RWPE1 (cell line): Measurements from ENCODE around the gene RAB4A.

Source experiments
- CTCF ChIA-PET: fragments of 350-600 bp; sonication (Branson Sonifier 250); formaldehyde crosslinking; extraction: SDS; loops from one replicate; lab custom pipeline; 2021; lab: Yijun Ruan, JAX
- POLR2A ChIA-PET: fragments of 400-600 bp; formaldehyde crosslinking; extraction: SDS; loops from one replicate; lab custom pipeline; 2020; ENCODE audit warnings: antibody characterized with exemption; ENCODE audit not compliant: low non-redundant PET; lab: Yijun Ruan, JAX
- DNase-seq: peaks from one replicate; pipeline ENCODE4 v3.0.0; 2012; ENCODE audit warnings: low spot score
- H3K27ac ChIP-seq: fragments of 450-650 bp; 2 replicates; pipeline ENCODE4 v1.5.1; 2017
- CTCF ChIP-seq: fragments of 450-650 bp; conservative IDR thresholded peaks from 2 replicates; pipeline ENCODE4 v1.5.1; 2017; ENCODE audit warnings: low read depth, mild to moderate bottlenecking

RAB4A gene

DNA sequence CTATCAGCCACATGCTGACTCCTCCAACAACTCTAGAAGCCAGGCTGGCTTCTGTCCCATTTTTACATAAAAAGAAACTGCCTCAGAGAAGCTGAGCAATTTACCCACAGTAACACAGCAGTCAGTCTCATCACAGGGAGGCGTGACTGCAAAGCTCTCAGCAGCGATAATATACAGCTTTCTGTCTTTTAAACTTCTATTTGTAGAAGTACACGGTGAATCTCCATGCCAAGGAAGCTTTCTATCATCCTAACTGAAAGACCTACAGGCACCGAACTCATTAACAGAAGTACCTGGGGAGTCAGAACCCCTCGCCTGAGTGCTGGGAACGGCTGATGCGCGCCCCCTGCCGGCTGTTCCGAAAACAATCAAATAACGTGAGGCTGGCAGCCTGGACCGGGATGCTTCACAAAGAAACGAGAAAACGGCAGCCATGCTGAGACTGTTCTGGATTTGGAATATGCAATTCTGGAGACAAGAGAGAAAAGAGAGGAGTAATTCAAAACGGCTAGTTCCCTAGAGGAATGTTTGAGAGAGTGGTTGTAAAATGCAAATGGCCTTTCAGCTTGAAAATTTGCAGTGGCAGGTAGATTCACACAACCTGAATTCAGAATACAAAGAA is 43.5 kb upstream of the RAB4A start:
- no peak overlapping the region for H3K27ac ChIP-seq

DNA sequence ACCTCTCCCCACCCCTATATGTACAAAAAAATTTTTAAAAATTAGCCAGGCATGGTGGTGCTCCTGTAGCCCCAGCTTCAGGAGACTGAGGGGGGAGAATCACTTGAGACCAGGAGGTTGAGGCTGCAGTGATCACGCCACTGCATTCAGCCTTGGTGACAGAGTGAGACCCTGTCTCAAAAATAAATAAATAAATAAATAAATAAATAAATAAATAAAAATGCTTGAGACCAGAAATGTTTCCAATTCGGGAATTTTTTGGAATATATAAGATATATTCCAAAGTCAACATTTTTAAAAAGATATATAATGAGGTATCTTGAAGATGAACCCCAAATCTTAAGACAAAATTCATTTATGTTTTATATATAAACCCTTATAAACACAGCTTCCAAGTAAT is 42.4 kb upstream of the RAB4A start:
- ChIA-PET CTCF (interaction anchor here (0.6 to 1.1 kb wide), 2 partner anchors 249 to 1589 kb away, joined by 3 read pairs; no protein-coding TSS in a partner anchor), POLR2A (no interaction called here)
- DNase-seq = no peak
- no peak for TF ChIP-seq CTCF
- no peak overlapping the region for H3K27ac ChIP-seq

More for the DNA sequence above, 43.5 kb upstream of the RAB4A start:
- POLR2A ChIA-PET = no interaction called here
- DNase-seq = peak; percentile 80
- CTCF ChIA-PET = interaction anchor here (0.6 to 1.2 kb wide), 8 partner anchors 9 to 538 kb away, joined by 3 to 7 read pairs (median 4); no protein-coding TSS in a partner anchor
- peak; percentile 88 for TF ChIP-seq CTCF

GRCh38 chr1:229229137-229229720 is 41.7 kb upstream of the RAB4A start:
- TF ChIP-seq CTCF = no peak
- ChIA-PET CTCF (interaction anchor here (0.6 to 0.8 kb wide), 2 partner anchors 564 to 963 kb away, joined by 3 read pairs; no protein-coding TSS in a partner anchor), POLR2A (no interaction called here)
- H3K27ac ChIP-seq = peak overlapping the region; percentile 54
- DNase-seq = peak; percentile 74

GRCh38 chr1:229229721-229230139 is 41.2 kb upstream of the RAB4A start:
- no peak for TF ChIP-seq CTCF
- no peak for DNase-seq
- H3K27ac ChIP-seq = peak overlapping the region; percentile 54
- CTCF ChIA-PET = interaction anchor here (0.6 to 0.8 kb wide), 2 partner anchors 565 to 962 kb away, joined by 3 read pairs; no protein-coding TSS in a partner anchor
- POLR2A ChIA-PET = no interaction called here

GRCh38 chr1:229230140-229230892 is 40.6 kb upstream of the RAB4A start:
- DNase-seq = peak; percentile 44
- CTCF ChIA-PET = interaction anchor here (0.6 to 1.2 kb wide), 2 partner anchors 24 to 962 kb away, joined by 3 to 4 read pairs; no protein-coding TSS in a partner anchor
- H3K27ac ChIP-seq = peak overlapping the region; percentile 54

More at GRCh38 chr1:229230140-229230892, 40.6 kb upstream of the RAB4A start:
- POLR2A ChIA-PET = no interaction called here
- TF ChIP-seq CTCF = no peak
